Coronary artery (tissue), 2 donors: ENCODE results near the gene TMEM151B.
A peak's percentile ranks its signal among the peaks of the same experiment; 100 is the strongest.

Source experiments
- DNase-seq: peaks from one replicate; pipeline ENCODE4 v3.0.0-alpha.2; 2017; ENCODE audit warnings: low spot score
- H3K27ac ChIP-seq, 2 donors: fragments of 200-600 bp; sonication (generic); one replicate each; pipeline ENCODE4 v1.5.1; 2016 to 2019
- H3K4me3 ChIP-seq: fragments of 200-600 bp; sonication (generic); 2 replicates; pipeline ENCODE4 v1.5.1; 2016; ENCODE audit warnings: mild to moderate bottlenecking, moderate library complexity
- TF ChIP-seq, protein P1 (sequence below): fragments of 200-600 bp; sonication (generic); IDR thresholded peaks from one replicate; pipeline ENCODE4 v1.5.1; 2019; ENCODE audit warnings: antibody characterized with exemption

The TMEM151B gene

GRCh38 chr6:44258921-44259320 lies 11.3 kb upstream of the TMEM151B start:
- TF ChIP-seq, protein P1, sequence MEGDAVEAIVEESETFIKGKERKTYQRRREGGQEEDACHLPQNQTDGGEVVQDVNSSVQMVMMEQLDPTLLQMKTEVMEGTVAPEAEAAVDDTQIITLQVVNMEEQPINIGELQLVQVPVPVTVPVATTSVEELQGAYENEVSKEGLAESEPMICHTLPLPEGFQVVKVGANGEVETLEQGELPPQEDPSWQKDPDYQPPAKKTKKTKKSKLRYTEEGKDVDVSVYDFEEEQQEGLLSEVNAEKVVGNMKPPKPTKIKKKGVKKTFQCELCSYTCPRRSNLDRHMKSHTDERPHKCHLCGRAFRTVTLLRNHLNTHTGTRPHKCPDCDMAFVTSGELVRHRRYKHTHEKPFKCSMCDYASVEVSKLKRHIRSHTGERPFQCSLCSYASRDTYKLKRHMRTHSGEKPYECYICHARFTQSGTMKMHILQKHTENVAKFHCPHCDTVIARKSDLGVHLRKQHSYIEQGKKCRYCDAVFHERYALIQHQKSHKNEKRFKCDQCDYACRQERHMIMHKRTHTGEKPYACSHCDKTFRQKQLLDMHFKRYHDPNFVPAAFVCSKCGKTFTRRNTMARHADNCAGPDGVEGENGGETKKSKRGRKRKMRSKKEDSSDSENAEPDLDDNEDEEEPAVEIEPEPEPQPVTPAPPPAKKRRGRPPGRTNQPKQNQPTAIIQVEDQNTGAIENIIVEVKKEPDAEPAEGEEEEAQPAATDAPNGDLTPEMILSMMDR: no peak
- Histone ChIP-seq H3K27ac (no peak overlapping the region), H3K4me3 (no peak overlapping the region)
- no peak for DNase-seq

DNA sequence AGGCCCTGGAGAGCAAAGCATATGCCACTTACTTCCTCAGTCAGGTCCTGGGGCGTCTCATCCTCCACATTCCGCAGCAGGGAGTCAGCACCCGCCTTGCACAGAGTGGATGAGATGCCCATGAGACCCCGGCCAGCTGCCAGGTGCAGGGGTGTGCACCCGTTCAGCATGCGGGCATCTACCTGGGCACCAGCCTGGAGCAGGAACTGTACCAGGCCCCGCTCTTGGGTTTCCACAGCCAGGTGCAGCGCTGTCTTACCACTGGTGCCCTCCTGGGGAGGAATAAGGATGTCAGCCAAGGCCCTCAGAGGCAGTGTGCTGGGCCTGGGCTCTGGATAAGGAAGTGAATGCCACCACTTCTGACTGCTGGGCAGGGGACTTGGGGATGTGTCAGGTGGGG lies 10.2 kb upstream of the TMEM151B start:
- Histone ChIP-seq H3K4me3 (no peak overlapping the region), H3K27ac (no peak overlapping the region)
- TF ChIP-seq, protein P1: no peak
- DNase-seq: no peak

DNA sequence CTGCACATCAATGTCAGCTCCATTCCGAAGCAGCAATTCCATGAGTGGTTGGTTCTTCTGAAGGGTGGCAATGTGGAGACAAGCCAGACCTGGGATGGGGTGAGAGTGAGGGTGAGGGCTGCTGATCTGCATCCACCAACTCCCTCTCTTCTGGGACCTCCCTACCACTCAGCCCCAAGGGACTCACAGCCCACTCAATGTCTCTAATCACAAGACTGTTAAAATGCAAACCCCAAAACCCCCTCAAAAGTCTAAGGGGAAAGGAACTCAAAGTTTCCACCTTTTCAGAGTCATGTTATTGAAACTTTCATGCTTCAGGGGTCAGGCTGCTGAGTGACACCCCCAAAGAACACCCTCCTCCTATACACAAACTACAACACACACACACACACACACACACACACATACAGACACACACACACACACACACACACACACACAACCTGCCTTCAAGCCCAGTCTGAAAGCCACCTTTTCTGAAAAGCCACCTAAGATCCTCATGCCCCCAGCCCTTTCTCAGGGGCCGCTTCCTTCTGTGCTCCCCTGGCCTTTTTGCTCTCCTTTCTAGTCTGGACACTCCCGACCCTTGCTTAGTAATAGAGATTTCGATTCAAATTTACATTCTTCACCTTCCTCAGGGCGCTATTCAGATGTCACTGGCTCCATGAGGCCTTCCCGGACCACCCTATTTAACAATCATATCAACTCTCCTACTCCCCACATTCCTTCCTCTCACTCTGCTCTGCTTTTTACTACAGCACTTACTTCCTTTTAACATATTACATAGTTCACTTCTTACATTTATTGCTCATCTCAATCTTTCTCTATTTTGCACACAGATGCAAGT lies 9.6 kb upstream of the TMEM151B start:
- no peak for DNase-seq
- TF ChIP-seq, protein P1: no peak
- H3K27ac ChIP-seq: no peak overlapping the region

GRCh38 chr6:44261581-44261980 lies 8.7 kb upstream of the TMEM151B start:
- DNase-seq: no peak
- TF ChIP-seq, protein P1: no peak
- Histone ChIP-seq H3K4me3 (no peak overlapping the region), H3K27ac (no peak overlapping the region)

More for the DNA sequence above, 9.6 kb upstream of the TMEM151B start:
- no peak overlapping the region for H3K4me3 ChIP-seq

DNA sequence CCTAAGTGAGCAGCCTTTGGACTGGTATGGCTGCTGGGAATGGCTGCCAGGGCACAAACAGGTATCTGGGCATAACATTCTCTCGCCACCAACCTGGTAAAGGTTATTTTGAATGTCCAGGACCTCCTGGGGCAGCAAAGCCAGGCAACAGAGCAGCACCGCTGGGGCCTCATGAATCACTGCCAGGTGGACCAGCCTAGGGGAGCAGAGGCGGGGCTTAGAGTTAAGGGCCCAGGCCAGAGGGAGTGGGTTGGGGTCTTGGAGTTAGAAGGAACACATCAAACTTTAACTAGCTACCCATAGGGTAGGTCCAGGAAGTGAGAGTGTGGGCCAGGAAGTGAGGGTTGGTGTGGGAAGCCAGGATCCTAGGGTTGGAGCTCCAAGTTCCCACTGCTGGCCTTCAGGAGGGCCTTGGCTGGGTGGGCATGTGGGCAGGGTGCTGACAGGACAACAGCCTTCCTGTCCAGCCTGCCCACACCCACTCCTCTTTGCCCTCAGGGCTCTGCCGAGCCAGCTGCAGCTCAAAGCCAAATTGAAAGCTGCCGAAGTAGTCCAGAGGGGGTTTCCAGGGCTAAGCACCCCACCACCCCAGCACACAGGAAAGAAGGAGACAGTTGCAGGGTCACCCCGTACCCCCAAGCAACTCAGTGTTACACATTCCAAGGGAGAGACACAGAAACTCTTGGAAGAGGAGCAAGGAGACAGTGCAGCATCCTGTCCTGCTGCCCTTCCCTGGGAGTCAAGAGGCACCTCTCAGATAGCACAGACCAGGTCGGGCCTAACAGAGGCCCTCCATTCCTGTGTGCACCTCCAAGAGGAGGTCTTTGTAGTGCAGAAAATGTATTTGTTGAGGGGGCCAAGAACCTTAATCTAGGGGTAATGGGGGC lies 7.5 kb upstream of the TMEM151B start:
- Histone ChIP-seq H3K27ac (peak overlapping the region in 1 of 2 donors; percentile 35), H3K4me3 (peak overlapping the region; percentile 83)
- DNase-seq: no peak
- TF ChIP-seq, protein P1: no peak

DNA sequence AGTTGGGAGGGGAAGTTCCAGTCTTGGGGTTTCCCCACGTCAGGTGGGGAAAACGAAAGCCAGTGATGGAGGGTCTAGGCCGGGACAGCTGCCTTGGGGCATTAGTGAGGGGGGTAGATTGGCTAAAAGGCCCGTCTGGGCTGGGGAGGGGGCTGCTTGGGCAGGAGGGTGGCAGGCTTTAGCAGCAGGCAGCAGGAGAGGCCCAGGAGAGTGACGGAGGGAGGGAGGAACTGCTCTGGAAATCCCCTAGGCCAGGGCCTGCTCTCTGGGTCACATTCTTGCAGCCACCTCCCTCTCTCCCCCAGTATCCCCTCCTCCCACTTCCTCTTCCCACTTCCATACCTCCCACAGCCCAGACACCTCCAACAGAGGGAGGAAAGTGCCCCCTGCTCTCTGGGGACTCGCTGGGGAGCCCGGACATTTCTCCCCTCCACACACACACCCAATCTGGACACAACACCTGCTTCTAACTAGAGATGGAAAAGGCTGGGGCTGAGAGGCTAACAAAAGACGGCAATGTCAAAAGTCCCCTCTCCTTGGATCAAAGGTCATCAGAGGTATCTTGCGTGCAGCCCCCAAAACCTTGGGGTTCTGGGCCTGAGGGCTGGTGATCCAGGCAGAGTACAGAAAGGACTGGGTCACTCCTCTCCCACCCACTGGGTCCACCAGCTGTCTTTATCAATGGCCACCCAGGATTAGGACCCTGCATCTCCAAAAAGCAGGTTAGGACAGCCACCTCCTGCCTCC lies 6.7 kb upstream of the TMEM151B start:
- Histone ChIP-seq H3K4me3 (peak overlapping the region; percentile 83), H3K27ac (peak overlapping the region in 1 of 2 donors; percentile 35)
- no peak for DNase-seq
- TF ChIP-seq, protein P1: no peak
